ENCODE measurements around the gene PANK1. TPM values are rescaled to one million over a fixed set of nuclear protein-coding genes. Genes with fewer than 3 reads are reported as not detected.

The PANK1 gene
- total and polyA plus RNA-seq, 2 donors (not counting 3 experiments of a cell fraction or from before 2014, with no cell fraction given), result 2.0 to 6.3 TPM

DNA sequence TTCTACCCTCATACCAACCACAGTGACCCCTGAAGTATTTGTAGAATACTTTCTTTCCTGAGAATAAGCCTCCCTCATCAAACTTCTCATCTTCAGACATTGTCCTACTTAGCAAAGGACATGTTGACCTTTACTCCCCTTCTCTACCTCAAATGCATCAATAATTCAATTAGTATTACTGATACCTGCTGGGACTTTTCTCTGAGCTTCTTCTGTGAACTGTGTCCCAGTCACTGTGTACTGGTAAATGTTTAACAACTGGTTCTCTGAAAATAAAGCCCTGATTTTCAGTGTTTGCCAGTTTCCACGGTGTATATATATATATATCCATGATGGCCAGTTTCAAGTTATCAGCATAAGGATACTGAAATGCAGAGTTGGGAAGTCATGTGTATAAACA is 12.2 kb downstream of the PANK1 start:
- BruUV-seq (replicated peaks), result no TSS peak
- Histone ChIP-seq H4K20me1 (replicated peaks; ENCODE audit: control insufficient read depth, extremely low read depth, insufficient read depth, low read length) (no peaks in the 10 kb centered on the region), H2AFZ (ENCODE audit: low read depth, low read length) (no peak overlapping the region), H3K9ac (replicated peaks; ENCODE audit: extremely low read depth, insufficient read depth, low read length) (no peak overlapping the region), H3K27ac (ENCODE audit: insufficient read depth, low read depth, low read length) (no peak overlapping the region), H3K4me1 (ENCODE audit: control insufficient read depth, extremely low read depth, insufficient read depth, low read length) (no peaks in the 10 kb centered on the region), H3K79me2 (ENCODE audit: control insufficient read depth, insufficient read depth, low read length) (no peaks in the 10 kb centered on the region), H3K9me1 (replicated peaks; ENCODE audit: control insufficient read depth, extremely low read depth, insufficient read depth, low read length) (no peaks in the 10 kb centered on the region), H3K36me3 (ENCODE audit: control insufficient read depth in 2 of 2, extremely low read depth in 1 of 2, insufficient read depth in 2 of 2, low read length in 2 of 2) (no peaks in the 10 kb centered on the region), H3K27me3 (ENCODE audit: control insufficient read depth in 2 of 2, insufficient read depth in 2 of 2, low read length in 2 of 2) (no peaks in the 10 kb centered on the region), H3K4me3 (replicated peaks in 1 of 3; ENCODE audit: insufficient read depth in 1 of 3, low read depth in 1 of 3, low read length in 3 of 3) (no peak overlapping the region), H3K9me3 (replicated peaks; ENCODE audit: control insufficient read depth, insufficient read depth, low read length) (no peaks in the 10 kb centered on the region), H3K4me2 (ENCODE audit: insufficient read depth, low read length) (no peak overlapping the region)
- ChIA-PET POLR2A (no interaction called here), CTCF (interaction anchor here (1.2 kb wide), 1 partner anchor 11 kb away, joined by 4 read pairs; no protein-coding TSS in a partner anchor)
- DNase-seq (ENCODE audit: low read depth, low spot score) (no peak), FAIRE-seq (no peak)
- TF ChIP-seq POLR2AphosphoS5 (IDR thresholded peaks at IDR 0.05; ENCODE audit: insufficient read depth, low read depth, low read length), result no peak
- no peak for TF ChIP-seq GATA2 (IDR thresholded peaks at IDR 0.05; ENCODE audit: insufficient read depth, insufficient read length, low read depth, low read length)
- TF ChIP-seq EZH2 (IDR thresholded peaks at IDR 0.05; ENCODE audit: borderline replicate concordance, low read depth, low read length, severe bottlenecking), result no peak
- no peak for TF ChIP-seq MAX (IDR thresholded peaks at IDR 0.05; ENCODE audit: insufficient read depth, insufficient read length)
- no peak for TF ChIP-seq CTCF (IDR thresholded peaks at IDR 0.05; ENCODE audit: extremely low read depth in 1 of 2, insufficient read depth in 1 of 2, low read depth in 1 of 2, low read length in 2 of 2)
- dilution Hi-C loops (cut with MboI; ENCODE audit: extremely low pct_ligation_motif_present, low sequenced_read_pairs), result no loop called here
- intact Hi-C loops (cut with micrococcal nuclease), result no loop called here

GRCh38 chr10:89627830-89628229 is 17.2 kb downstream of the PANK1 start:
- Histone ChIP-seq H3K79me2 (ENCODE audit: control insufficient read depth, insufficient read depth, low read length) (no peaks in the 10 kb centered on the region), H2AFZ (ENCODE audit: low read depth, low read length) (no peak overlapping the region), H3K27ac (ENCODE audit: insufficient read depth, low read depth, low read length) (no peak overlapping the region), H3K4me1 (ENCODE audit: control insufficient read depth, extremely low read depth, insufficient read depth, low read length) (no peaks in the 10 kb centered on the region), H3K4me2 (ENCODE audit: insufficient read depth, low read length) (no peak overlapping the region), H4K20me1 (replicated peaks; ENCODE audit: control insufficient read depth, extremely low read depth, insufficient read depth, low read length) (no peaks in the 10 kb centered on the region), H3K4me3 (replicated peaks in 1 of 3; ENCODE audit: insufficient read depth in 1 of 3, low read depth in 1 of 3, low read length in 3 of 3) (no peak overlapping the region), H3K9me1 (replicated peaks; ENCODE audit: control insufficient read depth, extremely low read depth, insufficient read depth, low read length) (no peaks in the 10 kb centered on the region), H3K27me3 (ENCODE audit: control insufficient read depth in 2 of 2, insufficient read depth in 2 of 2, low read length in 2 of 2) (no peaks in the 10 kb centered on the region), H3K36me3 (ENCODE audit: control insufficient read depth in 2 of 2, extremely low read depth in 1 of 2, insufficient read depth in 2 of 2, low read length in 2 of 2) (no peaks in the 10 kb centered on the region), H3K9me3 (replicated peaks; ENCODE audit: control insufficient read depth, insufficient read depth, low read length) (no peaks in the 10 kb centered on the region), H3K9ac (replicated peaks; ENCODE audit: extremely low read depth, insufficient read depth, low read length) (no peak overlapping the region)
- FAIRE-seq (no peak), DNase-seq (ENCODE audit: low read depth, low spot score) (no peak)
- intact Hi-C loops (cut with micrococcal nuclease) (no loop called here), dilution Hi-C loops (cut with MboI; ENCODE audit: extremely low pct_ligation_motif_present, low sequenced_read_pairs) (no loop called here)
- TF ChIP-seq MYC (IDR thresholded peaks at IDR 0.05; ENCODE audit: low read depth, low read length) (no peak), POLR2AphosphoS5 (IDR thresholded peaks at IDR 0.05; ENCODE audit: insufficient read depth, low read depth, low read length) (no peak), CTCF (IDR thresholded peaks at IDR 0.05; ENCODE audit: extremely low read depth in 1 of 2, insufficient read depth in 1 of 2, low read depth in 1 of 2, low read length in 2 of 2) (no peak), MAX (IDR thresholded peaks at IDR 0.05; ENCODE audit: insufficient read depth, insufficient read length) (no peak), EZH2 (IDR thresholded peaks at IDR 0.05; ENCODE audit: borderline replicate concordance, low read depth, low read length, severe bottlenecking) (no peak), POLR2A (IDR thresholded peaks at IDR 0.05; ENCODE audit: low read depth, low read length) (no peak), FOS (IDR thresholded peaks at IDR 0.05; ENCODE audit: borderline replicate concordance, insufficient read depth, low read length) (no peak), JUN (IDR thresholded peaks at IDR 0.05; ENCODE audit: borderline replicate concordance, insufficient read depth, insufficient read length, low read depth) (no peak), GATA2 (IDR thresholded peaks at IDR 0.05; ENCODE audit: insufficient read depth, insufficient read length, low read depth, low read length) (no peak)
- BruUV-seq (replicated peaks), result no TSS peak
- CTCF ChIA-PET, result no interaction called here
- POLR2A ChIA-PET, result no interaction called here

All from endothelial cell of umbilical vein (primary cell).